GM23338 (cell line): ENCODE results near the gene RUSF1. TPM values are rescaled to one million over a fixed set of nuclear protein-coding genes. Genes with fewer than 3 reads are reported as not detected.

Source experiments
- ATAC-seq: fragments of 200-7000 bp; cut with Tn5 transposase; 3 replicates; pipeline ENCODE4 v1.9.1; 2020
- DNase-seq: peaks from one replicate; pipeline ENCODE4 v3.0.0-alpha.2; 2015; ENCODE audit warnings: low spot score
- H2AFZ ChIP-seq: fragments of 200-600 bp; sonication (generic); 2 replicates; pipeline ENCODE4 v1.8.0; 2016; ENCODE audit warnings: antibody characterized with exemption, mild to moderate bottlenecking, moderate library complexity
- H3F3A ChIP-seq: fragments of 200-600 bp; sonication (generic); replicated peaks from 2 replicates; pipeline ENCODE4 v1.8.0; 2017; ENCODE audit warnings: antibody characterized with exemption, mixed run types, low read depth
- H3K27ac ChIP-seq: fragments of 200-600 bp; sonication (generic); 2 replicates; pipeline ENCODE4 v1.6.1; 2016; ENCODE audit warnings: low read depth
- H3K27me3 ChIP-seq: fragments of 200-600 bp; sonication (generic); 2 replicates; pipeline ENCODE4 v1.8.0; 2016; ENCODE audit warnings: mild to moderate bottlenecking, mixed run types, moderate library complexity; ENCODE audit not compliant: insufficient read depth
- H3K36me3 ChIP-seq: fragments of 200-600 bp; sonication (generic); 2 replicates; pipeline ENCODE4 v1.8.0; 2016; ENCODE audit warnings: mild to moderate bottlenecking; ENCODE audit not compliant: insufficient read depth
- H3K4me1 ChIP-seq: fragments of 200-600 bp; sonication (generic); 2 replicates; pipeline ENCODE4 v1.8.0; 2016; ENCODE audit warnings: mild to moderate bottlenecking, moderate library complexity; ENCODE audit not compliant: insufficient read depth
- H3K4me2 ChIP-seq: fragments of 200-600 bp; sonication (generic); 2 replicates; pipeline ENCODE4 v1.7.1; 2017; ENCODE audit warnings: mixed run types
- H3K4me3 ChIP-seq: fragments of 200-600 bp; sonication (generic); 2 replicates; pipeline ENCODE4 v1.6.1; 2016; ENCODE audit warnings: mixed run types
- H3K79me2 ChIP-seq: fragments of 200-600 bp; sonication (generic); replicated peaks from 2 replicates; pipeline ENCODE4 v1.8.0; 2017; ENCODE audit warnings: mild to moderate bottlenecking; ENCODE audit not compliant: insufficient read depth
- H3K9me2 ChIP-seq: fragments of 200-600 bp; sonication (generic); 2 replicates; pipeline ENCODE4 v1.8.0; 2017; ENCODE audit not compliant: insufficient read depth
- H4K20me1 ChIP-seq: fragments of 200-600 bp; sonication (generic); replicated peaks from 2 replicates; pipeline ENCODE4 v1.8.0; 2017; ENCODE audit warnings: mild to moderate bottlenecking; ENCODE audit not compliant: insufficient read depth
- H3K27ac Mint-ChIP-seq: 2 replicates; pipeline ENCODE4 v1.8.0; 2020; ENCODE audit warnings: inconsistent platforms, mild to moderate bottlenecking, moderate library complexity, mixed read lengths
- H3K27me3 Mint-ChIP-seq: 3 replicates; pipeline ENCODE4 v1.8.0; 2022; ENCODE audit warnings: low read depth, mild to moderate bottlenecking, moderate library complexity, mixed read lengths, inconsistent platforms; ENCODE audit not compliant: insufficient read depth, poor library complexity
- H3K36me3 Mint-ChIP-seq: 3 replicates; pipeline ENCODE4 v1.8.0; 2021; ENCODE audit warnings: low read depth, mild to moderate bottlenecking, inconsistent platforms, moderate library complexity, mixed read lengths
- H3K4me1 Mint-ChIP-seq: 3 replicates; pipeline ENCODE4 v1.8.0; 2020; ENCODE audit warnings: mild to moderate bottlenecking, inconsistent platforms, mixed read lengths
- H3K4me3 Mint-ChIP-seq: 3 replicates; pipeline ENCODE4 v1.8.0; 2021; ENCODE audit warnings: moderate library complexity, mild to moderate bottlenecking, inconsistent platforms, mixed read lengths
- H3K9me3 Mint-ChIP-seq: 3 replicates; pipeline ENCODE4 v1.8.0; 2020; ENCODE audit warnings: moderate library complexity, mild to moderate bottlenecking, inconsistent platforms, mixed read lengths
- CREB1 ChIP-seq: fragments of 250-450 bp; sonication (Bioruptor Pico); IDR thresholded peaks from 2 replicates; pipeline ENCODE4 v1.5.0; 2020; ENCODE audit warnings: low read depth, mild to moderate bottlenecking, moderate library complexity
- CTCF ChIP-seq, 2 experiments: fragments of 200-600 bp in 1 of 2; sonication (generic) in 1 of 2; conservative IDR thresholded peaks; 2 replicates each; pipeline versions ENCODE4 v1.5.1 to v1.6.1; 2016 to 2017; ENCODE audit warnings: antibody characterized with exemption in 2 of 2, low read depth in 2 of 2, mild to moderate bottlenecking in 2 of 2, moderate library complexity in 1 of 2
- ETS1 ChIP-seq: IDR thresholded peaks from 2 replicates; pipeline ENCODE4 v1.6.1; 2016; ENCODE audit warnings: antibody characterized with exemption
- EZH2 ChIP-seq: fragments of 200-600 bp; sonication (generic); IDR thresholded peaks from one replicate; pipeline ENCODE4 v1.8.0; 2017; ENCODE audit warnings: antibody characterized with exemption, mild to moderate bottlenecking, low read depth; ENCODE audit not compliant: unreplicated experiment
- EZH2phosphoT487 ChIP-seq: fragments of 200-600 bp; sonication (generic); IDR thresholded peaks from one replicate; pipeline ENCODE4 v1.8.1; 2018; ENCODE audit warnings: antibody characterized with exemption; ENCODE audit not compliant: unreplicated experiment
- JUNB ChIP-seq: IDR thresholded peaks from one replicate; pipeline ENCODE4 v1.6.1; 2016; ENCODE audit warnings: antibody characterized with exemption; ENCODE audit not compliant: unreplicated experiment
- NANOG ChIP-seq: IDR thresholded peaks from 2 replicates; pipeline ENCODE4 v1.6.1; 2016; ENCODE audit warnings: antibody characterized with exemption, borderline replicate concordance
- POLR2AphosphoS5 ChIP-seq: IDR thresholded peaks from 2 replicates; pipeline ENCODE4 v1.6.1; 2016; ENCODE audit warnings: antibody characterized with exemption, low read depth
- REST ChIP-seq: IDR thresholded peaks from one replicate; pipeline ENCODE4 v1.6.1; 2018; ENCODE audit warnings: antibody characterized with exemption; ENCODE audit not compliant: unreplicated experiment
- ZNF114 ChIP-seq: fragments of 250-450 bp; sonication (Bioruptor Pico); IDR thresholded peaks from 2 replicates; pipeline ENCODE4 v1.5.0; 2020; ENCODE audit warnings: mild to moderate bottlenecking, moderate library complexity
- ZNF331 ChIP-seq: fragments of 250-450 bp; sonication (Bioruptor Pico); IDR thresholded peaks from 2 replicates; pipeline ENCODE4 v1.5.0; 2020; ENCODE audit warnings: low read depth, mild to moderate bottlenecking, moderate library complexity
- ZNF462 ChIP-seq: fragments of 250-450 bp; sonication (Bioruptor Pico); IDR thresholded peaks from 2 replicates; pipeline ENCODE4 v1.5.0; 2020; ENCODE audit warnings: mild to moderate bottlenecking, moderate library complexity
- long read RNA-seq: library from polyadenylated mRNA; unstranded; transcript quantifications from one replicate; pipeline ENCODE4 v2.0.0, GENCODE V29; 2020; ENCODE audit not compliant: unreplicated experiment
- polyA plus RNA-seq: library from polyadenylated mRNA; unstranded; fragments of >200 nt; fragmentation: Nextera tagmentation; extraction: Ambion mirVana; gene quantifications from 2 replicates; pipeline ENCODE4 v1.2.1, GENCODE V29; 2016
- total RNA-seq: library from RNA; depleted of rRNA; stranded (reverse); fragments of >200 nt; shearing (Covaris generic); gene quantifications from 2 replicates; pipeline ENCODE4 v1.2.3, GENCODE V29; 2014; rRNA removed

RUSF1 gene
- total RNA-seq (26.5 and 36.1 TPM in 2 replicates), polyA plus RNA-seq (8.4 and 8.9 TPM in 2 replicates)
- long read RNA-seq, partial matches to known transcripts = 1 of 9 reads
- long read RNA-seq, other reads (novel, unspliced or antisense) = 5 of 9 reads

- Histone ChIP-seq H3K4me2 (peak within 1 kb of the TSS; percentile 94), H2AFZ (peak within 1 kb of the TSS; percentile 86), H3K4me1 (peaks cover 15% of the 10 kb centered on the region), H4K20me1 (peaks cover 1% of the 10 kb centered on the region; the same call in 1 of the 2 replicates), H3K9me2 (no peaks in the 10 kb centered on the region), H3K27me3 (no peaks in the 10 kb centered on the region), H3K36me3 (no peaks in the 10 kb centered on the region), H3F3A (no peaks in the 10 kb centered on the region), H3K27ac (peak within 1 kb of the TSS; percentile 83), H3K4me3 (peak within 1 kb of the TSS; percentile 97), H3K79me2 (peaks cover 8% of the 10 kb centered on the region)
- ATAC-seq (peak; percentile 92), DNase-seq (peak; percentile 96)
- peaks cover 7% of the 10 kb centered on the region for H3K27me3 Mint-ChIP-seq
- H3K9me3 Mint-ChIP-seq = no peaks in the 10 kb centered on the region; the same call in 2 of the 3 replicates
- H3K27ac Mint-ChIP-seq = peak within 1 kb of the TSS; percentile 93
- TF ChIP-seq ZNF114 (CRISPR knock-in tag) (no peak), EZH2 (no peak), ZNF331 (CRISPR knock-in tag) (no peak; the same call in 1 of the 2 replicates), EZH2phosphoT487 (no peak), ETS1 (peak; percentile 58; the same call in 1 of the 2 replicates), JUNB (no peak), POLR2AphosphoS5 (peak; percentile 80), CREB1 (CRISPR knock-in tag) (peak; percentile 76), CTCF (conservative IDR thresholded peaks at IDR 0.05; ENCODE audit: low read depth in 2 of 2) (no peak), REST (no peak), NANOG (no peak), ZNF462 (CRISPR knock-in tag) (no peak)
- H3K4me1 Mint-ChIP-seq = peaks cover 15% of the 10 kb centered on the region
- H3K4me3 Mint-ChIP-seq = peak within 1 kb of the TSS; percentile 83
- peaks cover 4% of the 10 kb centered on the region; the same call in 2 of the 3 replicates for H3K36me3 Mint-ChIP-seq
These were observed at the start of gene RUSF1 for GRCh38 chr16:31507929-31508705. Gene RUSF1, minus strand, starts transcription at chr16:31508391. Its CDS starts 18 bp downstream, at chr16:31508373.
